T-helper 9 cell (primary cell): ENCODE results near the gene PRDM16.

ENCODE experiments used
- DNase-seq: peaks from one replicate; pipeline ENCODE4 v3.0.0-alpha.2; 2020

The PRDM16 gene

GRCh38 chr1:3314491-3315381 is 245.7 kb downstream of the PRDM16 start:
- DNase-seq = no peak

- DNase-seq = no peak
These were observed 246.7 kb downstream of the PRDM16 start for GRCh38 chr1:3315399-3316339.

- DNase-seq = no peak
These were observed 247.4 kb downstream of the PRDM16 start for GRCh38 chr1:3316340-3316943.

- no peak for DNase-seq
These were observed 248.5 kb downstream of the PRDM16 start for GRCh38 chr1:3317456-3317855.

GRCh38 chr1:3318329-3318728 is 249.3 kb downstream of the PRDM16 start:
- DNase-seq = no peak

- DNase-seq = no peak
These were observed 250.9 kb downstream of the PRDM16 start for GRCh38 chr1:3319874-3320245.

- no peak for DNase-seq
These were observed 251.5 kb downstream of the PRDM16 start for GRCh38 chr1:3320246-3321152.

GRCh38 chr1:3321559-3322449 is 252.8 kb downstream of the PRDM16 start:
- no peak for DNase-seq

- DNase-seq = no peak
These were observed 253.5 kb downstream of the PRDM16 start for GRCh38 chr1:3322450-3323020.

GRCh38 chr1:3323021-3323795 is 254.2 kb downstream of the PRDM16 start:
- DNase-seq = no peak

GRCh38 chr1:3323796-3324703 is 255.0 kb downstream of the PRDM16 start:
- DNase-seq = no peak

- DNase-seq = no peak
These were observed 255.9 kb downstream of the PRDM16 start for GRCh38 chr1:3324704-3325535.

GRCh38 chr1:3326516-3327388 is 257.7 kb downstream of the PRDM16 start:
- DNase-seq = no peak

- no peak for DNase-seq
These were observed 258.3 kb downstream of the PRDM16 start for GRCh38 chr1:3327389-3327702.

- DNase-seq = no peak
These were observed 259.1 kb downstream of the PRDM16 start for GRCh38 chr1:3327936-3328590.

GRCh38 chr1:3329640-3330281 is 260.8 kb downstream of the PRDM16 start:
- DNase-seq = no peak
